ENCODE measurements around the gene NTRK1.

NTRK1 gene

DNA sequence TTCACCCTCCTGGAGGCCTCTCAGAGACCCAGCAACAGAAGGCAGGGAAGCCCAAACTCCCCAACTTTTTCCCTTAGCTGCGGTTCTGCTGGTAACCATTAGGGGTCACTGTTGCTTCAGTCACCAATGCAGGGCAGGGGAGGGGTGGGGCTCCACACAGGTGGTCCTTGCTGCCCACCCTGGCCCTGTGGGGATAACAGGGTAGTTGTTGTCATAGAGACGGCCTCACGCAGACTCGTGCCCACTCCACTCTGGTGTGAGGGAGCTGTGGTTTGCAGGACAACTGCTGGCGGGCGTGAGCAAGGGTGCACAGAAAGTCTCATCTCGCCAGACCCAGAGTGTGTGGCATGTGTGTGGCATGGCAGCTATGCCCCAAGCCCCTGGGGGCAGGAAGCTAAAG is 21.7 kb upstream of the NTRK1 start:
- peak; percentile 76 for DNase-seq (ENCODE audit: low spot score)

GRCh38 chr1:156839426-156840109 is 21.1 kb upstream of the NTRK1 start:
- DNase-seq (ENCODE audit: low spot score): no peak

DNA sequence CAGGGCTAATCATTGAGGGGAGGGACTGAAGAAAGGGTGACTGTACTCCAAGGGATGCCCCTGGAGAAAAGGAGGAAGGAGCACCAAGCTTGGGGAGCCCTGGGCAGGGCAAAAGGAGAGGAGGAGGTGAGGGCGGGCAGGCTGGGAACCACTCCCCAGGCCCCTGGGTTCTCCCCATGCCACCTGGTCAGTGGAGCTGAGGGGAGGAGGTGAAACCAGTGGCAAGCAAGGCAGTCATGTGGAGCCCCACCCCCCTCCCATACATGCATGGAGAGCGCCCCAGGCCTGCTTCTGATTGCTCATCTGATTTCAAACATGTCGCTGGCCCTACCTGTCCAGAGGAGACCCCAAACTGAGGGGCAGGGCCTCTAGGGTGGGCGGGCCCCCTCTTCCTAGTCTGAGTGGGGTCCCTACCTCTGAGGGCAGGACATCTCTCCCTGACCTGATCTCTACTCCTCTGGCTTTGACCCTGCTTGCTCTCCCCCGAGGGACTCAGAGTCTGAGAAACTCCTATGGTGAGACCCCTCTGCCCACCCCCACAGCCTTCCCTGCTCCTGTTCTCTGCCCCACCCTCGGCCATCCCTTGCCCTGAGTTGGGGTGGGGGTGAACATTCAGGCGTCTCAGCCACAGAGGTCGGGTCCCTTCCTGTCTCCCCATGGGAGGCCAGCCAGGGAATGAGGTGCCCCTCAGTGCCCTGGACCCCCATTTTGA is 20.3 kb upstream of the NTRK1 start:
- no peak for DNase-seq (ENCODE audit: low spot score)

- no peak for DNase-seq (ENCODE audit: low spot score)
These were observed 19.8 kb upstream of the NTRK1 start for GRCh38 chr1:156840898-156841279.

DNA sequence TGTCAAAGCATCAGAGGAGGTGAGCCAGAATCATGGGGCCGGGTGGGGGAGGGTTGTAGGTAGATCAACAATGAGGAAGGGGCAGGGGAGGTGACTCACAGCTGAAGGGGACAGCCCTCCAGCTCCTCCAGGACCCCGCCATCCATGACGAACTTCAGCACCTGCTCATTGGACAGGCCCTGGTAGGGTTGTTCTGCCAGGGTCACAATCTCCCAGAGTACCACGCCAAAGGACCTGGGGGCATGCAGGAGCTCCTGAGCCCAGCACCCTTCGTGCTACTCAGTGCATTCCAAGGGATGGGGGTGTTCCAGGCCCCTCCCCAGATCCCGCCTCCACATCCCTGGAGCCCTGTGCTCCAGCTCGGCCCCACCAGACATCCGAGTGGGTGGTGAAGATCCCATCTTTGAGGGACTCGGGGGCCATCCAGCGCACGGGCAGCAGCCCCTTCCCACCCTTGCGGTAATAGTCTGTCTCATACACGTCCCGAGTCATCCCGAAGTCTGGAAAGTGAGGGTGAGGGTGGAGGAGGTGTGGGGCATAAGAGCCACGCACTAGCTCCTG is 19.3 kb upstream of the NTRK1 start:
- DNase-seq (ENCODE audit: low spot score): no peak

DNA sequence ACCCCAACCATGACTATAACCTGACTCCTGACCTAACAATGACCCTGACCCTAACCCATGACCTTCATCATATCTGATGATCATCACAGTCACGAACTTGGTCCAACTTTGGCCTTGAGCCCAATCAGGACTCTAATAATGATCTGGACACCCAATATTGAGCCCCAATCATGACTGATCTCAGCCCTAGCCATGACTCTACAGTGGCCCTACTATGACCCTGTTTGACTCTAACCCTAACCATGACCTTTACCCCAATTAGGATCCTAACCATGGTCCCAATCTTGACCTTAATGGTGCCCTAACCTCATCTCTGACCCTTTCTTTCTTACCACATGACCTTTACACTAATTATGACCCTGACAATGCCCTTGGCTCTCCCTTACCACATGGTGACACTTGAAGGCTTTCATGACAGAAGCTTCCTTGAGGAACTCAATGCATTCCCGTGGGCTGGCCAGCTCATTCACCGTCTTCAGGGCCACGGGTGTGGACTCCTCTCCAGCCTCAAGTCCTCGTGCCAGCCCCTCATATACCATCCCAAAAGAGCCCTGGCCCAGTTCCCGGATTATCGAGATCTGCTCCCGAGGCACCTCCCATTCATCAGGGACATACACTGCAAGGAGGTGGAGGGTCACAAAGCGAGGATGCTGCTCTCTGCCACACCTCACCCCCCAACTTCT is 17.9 kb upstream of the NTRK1 start:
- no peak for DNase-seq (ENCODE audit: low spot score)

DNA sequence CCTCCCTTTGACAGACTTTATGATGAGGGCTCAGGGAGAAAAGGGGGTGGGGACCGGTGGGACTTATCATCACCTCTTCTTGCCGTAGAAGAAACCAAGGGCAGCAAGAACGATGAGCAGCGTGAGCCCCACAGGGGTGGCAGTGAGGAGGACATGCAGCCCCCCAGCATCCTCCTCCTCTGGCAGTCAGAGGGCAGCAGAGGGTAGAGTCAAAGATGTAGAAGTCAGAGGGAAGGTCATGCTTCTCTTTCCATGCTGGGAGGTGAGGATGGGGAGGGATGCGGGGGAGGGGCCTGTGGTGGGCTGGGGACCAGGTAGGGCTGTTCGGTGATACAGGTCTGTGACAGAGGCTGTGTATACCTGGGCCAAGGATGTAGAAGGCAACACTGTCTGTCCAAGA is 16.6 kb upstream of the NTRK1 start:
- DNase-seq (ENCODE audit: low spot score): no peak

DNA sequence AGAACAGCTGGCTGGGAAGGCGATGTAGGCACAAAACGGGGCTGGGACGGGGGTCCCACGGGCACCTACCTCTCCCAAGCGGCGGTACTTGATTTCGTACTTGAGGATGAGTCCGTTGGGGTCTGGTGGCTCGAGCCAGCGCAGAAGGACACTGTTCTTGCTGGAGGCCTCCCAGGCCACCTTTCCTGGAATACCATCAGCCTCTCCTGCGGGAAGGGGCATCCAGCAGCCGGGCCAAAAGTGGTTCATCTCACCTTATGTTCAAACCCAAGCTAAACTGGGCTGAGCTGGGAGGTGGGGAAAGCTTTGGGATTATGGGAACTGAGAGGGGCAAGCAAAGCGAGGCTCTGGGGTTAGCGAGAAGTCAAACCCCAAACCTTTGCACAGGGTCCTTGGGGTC is 16.0 kb upstream of the NTRK1 start:
- no peak for DNase-seq (ENCODE audit: low spot score)

DNA sequence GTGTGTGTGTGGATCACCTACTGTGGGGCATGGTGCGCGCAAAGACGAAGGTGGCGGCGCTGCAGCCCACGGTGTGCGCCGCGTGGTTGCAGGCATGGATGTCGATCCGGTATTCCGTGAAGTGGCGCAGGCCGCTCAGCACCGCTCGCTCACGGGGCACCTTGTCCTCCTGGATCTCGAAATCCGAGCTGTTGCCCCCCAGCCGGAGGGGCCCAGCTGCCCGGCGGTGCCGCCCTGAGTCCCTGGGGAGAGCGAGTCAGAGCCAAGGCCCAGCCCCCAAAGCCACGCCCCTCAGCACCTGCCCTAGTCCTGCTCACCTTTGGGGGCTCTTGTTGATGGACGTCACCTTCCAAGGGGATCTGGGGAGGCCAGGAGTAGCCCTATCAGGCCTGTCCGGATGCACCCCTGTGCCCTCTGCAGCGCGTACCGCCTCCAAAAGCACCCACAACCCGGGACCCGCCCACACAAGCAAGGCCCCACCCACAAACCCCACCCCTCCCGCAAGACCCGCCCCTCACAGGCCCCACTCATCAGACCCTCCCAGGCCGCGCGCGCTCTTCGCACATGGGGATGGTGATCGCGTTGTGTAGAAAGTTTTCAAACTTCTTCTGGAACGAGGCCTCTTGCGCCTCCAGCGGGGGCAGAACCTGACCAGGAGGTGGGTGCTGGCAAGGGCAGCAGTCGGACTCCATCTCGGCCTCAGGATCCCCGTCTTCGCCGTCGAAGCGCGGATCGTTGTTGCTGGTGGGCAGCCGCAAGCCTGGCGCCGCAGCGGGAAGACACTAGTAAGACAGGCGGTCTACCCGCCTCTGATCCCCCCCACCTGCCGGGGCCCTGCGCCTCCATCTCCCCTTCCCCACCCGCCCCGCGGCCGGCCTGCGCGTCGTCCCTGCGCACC is 15.4 kb upstream of the NTRK1 start:
- DNase-seq (ENCODE audit: low spot score): no peak

- DNase-seq (ENCODE audit: low spot score): no peak
These were observed 14.6 kb upstream of the NTRK1 start for GRCh38 chr1:156845953-156846545.

DNA sequence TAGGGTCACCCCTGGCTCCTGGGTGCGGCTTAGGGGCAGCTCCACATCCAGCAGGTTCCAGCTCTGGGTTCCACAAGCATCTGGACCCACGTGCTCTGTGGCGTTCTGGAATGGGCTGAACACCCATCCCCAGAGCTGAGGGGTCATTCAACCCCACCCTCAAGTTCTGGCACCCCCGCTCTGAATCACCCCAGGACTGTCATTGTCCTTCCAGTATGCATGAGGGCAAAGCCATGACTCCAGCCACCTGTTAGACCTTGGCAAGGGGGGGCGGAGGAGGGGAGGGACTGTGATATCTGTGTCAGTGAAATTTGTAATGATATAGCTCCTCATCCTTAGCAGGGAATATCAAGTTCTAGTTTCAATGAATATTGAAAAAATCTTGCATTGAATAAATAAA is 14.0 kb upstream of the NTRK1 start:
- no peak for DNase-seq (ENCODE audit: low spot score)

DNA sequence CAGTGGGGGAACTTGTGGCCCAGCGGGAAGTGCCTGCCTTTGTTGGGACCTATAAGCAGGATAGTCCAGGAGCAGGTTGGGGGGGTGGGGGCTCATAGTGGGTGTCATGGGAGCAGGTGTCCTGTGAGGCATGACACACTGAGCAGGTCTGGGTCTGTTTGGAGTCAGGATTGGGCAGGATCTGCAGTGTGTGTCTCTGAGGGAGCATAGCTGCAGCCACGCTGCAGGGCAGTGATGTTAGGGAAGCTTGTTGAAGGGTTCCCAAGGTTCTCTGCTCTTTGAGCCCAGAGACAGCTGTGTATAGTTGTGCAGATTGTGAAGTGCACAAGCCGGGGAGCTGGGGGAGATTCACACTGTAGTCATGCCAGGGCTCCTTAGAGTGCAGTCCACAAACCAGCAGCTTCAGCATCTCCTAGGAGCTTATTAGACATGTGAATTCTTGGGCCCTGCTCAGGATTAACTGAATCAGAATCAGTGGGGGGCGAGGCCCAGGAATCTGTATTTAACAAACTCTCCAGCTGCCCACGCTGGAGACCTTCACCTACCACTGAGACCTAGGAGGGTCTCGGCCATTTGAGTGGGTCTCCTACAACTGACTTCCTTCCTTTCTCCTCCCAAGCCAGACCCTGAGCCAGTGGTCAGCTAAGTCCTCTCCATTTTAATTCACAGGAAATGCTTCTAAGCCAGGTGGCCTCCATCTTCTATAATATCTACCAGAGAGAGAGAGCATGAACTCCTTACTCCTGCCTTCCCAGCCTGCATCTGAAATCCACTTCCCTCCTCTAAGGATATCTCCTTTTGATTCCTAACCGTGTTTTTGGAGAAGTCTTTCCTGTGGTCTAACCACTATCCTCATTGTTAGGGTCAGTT is 12.8 kb upstream of the NTRK1 start:
- no peak for DNase-seq (ENCODE audit: low spot score)

DNA sequence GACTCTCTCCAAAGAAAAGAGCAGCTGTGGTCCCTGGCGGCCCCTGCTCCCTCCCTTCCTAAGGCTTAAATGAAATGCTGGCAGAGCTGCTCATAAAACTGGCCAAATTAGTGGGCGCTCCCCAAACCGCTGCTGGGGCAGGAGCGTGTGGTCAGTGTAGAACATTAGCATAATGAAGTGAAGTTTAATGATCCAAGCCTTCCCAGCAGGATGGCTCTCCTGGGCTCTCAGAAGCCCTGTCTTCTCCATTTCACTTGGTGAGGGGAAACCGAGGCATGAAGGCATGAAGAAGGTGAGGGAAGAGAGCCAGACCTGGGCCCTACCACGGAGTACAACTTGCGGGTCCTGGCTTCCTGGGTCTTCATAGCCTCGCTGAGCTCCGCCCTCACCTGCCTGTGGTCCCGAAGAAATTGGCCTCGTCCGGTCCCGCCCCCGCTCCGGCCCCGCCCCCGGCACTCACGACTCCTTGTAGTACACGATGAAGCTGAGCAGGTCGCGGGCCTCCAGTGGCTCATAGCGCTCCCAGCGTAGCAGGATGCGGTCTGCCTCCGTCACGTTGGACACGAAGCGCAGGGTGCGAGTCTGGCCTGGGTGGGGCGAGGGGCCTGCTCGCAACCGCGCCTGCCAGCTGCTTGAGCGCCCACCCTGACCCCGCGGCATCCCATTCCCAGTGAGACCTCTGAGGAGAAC is 12.1 kb upstream of the NTRK1 start:
- no peak for DNase-seq (ENCODE audit: low spot score)

GRCh38 chr1:156849151-156849496 is 11.5 kb upstream of the NTRK1 start:
- no peak for DNase-seq (ENCODE audit: low spot score)

- no peak for DNase-seq (ENCODE audit: low spot score)
These were observed 8.8 kb upstream of the NTRK1 start for GRCh38 chr1:156851779-156852417.

DNA sequence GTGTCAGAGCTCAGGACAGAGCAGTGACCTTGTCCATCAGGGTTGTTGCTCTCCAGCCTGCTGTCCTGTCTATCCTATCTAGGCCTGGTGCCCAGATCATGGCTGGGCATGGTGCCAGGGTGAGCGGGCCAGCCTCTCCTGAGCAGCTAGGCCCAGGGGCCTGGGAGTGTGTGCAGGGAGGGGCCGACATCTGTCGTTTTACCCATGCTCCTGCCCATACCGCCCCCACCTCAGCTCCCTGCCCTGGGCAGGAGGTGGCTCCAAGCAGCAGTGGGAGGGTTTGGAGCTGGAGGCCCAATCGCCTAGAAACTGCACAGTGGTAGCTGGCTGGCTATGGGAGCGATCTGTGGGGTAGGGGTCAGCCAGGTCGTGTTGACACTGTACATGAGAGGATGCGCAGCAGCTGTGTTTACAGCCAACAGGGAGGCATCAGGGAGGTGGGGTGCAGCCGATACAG is 8.2 kb upstream of the NTRK1 start:
- no peak for DNase-seq (ENCODE audit: low spot score)

GRCh38 chr1:156853761-156854160 is 6.9 kb upstream of the NTRK1 start:
- DNase-seq (ENCODE audit: low spot score): no peak

DNA sequence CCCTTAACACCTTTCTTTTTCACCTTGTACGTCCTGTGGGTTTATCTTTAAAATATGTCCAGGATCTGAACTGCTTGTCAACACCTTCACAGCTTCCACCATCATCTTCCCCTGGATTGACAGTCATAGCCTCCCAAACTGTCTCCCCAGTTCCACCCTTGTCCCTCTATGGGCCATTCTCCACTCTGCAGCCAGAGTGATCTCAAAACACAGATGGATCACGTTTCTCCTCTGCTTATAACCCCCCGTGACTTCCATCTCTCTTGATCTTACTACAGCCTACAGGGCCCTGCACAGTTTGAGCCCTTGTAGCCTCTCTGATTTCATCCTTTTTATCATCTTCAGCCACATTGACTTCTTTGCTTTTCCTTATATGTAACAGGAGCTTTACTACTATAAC is 6.0 kb upstream of the NTRK1 start:
- DNase-seq (ENCODE audit: low spot score): no peak

DNA sequence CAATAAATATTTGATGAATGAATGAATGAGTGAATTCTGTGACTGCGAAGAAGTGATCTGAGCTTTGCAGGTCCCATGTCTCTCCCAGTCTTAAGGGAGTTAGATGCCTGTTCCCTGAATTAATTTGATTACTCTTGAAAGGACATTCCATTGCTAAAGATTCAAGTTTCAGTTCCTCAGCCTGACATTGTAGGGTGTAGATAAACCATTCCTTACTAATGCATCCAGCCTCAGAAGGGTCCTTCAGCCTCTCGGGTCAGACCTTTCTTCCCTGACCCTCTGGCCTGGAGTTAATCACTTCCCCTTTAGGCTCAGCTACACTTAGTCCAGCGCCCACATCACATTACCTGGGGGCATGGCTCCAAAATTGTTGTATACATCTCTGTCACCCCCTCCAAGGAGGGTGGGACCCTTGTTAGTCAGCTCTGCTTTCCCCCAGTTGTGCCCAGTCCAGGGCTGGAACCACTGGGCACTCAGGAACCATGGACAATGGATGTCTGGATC is 4.3 kb upstream of the NTRK1 start:
- DNase-seq (ENCODE audit: low spot score): no peak
